GM19468 (cell line): Measurements from ENCODE around the gene DUSP3.

Experiments
- ATAC-seq: cut with Tn5 transposase; IDR thresholded peaks from one replicate; pipeline ENCODE4 v1.9.1; 2021; ENCODE audit warnings: mild to moderate bottlenecking, moderate library complexity, moderate number of reproducible peaks; ENCODE audit not compliant: unreplicated experiment; ENCODE audit errors: extremely low read depth

DUSP3 gene

DNA sequence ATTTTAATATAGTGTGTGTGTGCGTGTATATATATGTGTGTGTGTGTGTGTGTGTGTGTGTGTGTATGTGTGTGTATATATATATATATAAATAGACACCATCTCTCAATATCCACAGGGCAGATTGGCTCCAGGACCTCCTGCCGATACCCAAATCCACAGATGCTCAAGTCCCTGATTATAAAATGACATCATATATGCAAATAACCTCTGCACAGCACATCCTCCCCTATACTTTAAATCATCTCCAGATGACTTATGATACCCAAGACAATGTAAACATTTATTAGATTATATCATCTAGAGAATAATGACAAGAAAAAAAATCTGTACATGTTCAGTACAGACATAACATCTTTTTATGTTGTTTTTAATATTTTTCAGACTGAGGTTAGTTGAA, 7.8 kb downstream of the DUSP3 start:
- ATAC-seq: no peak

DNA sequence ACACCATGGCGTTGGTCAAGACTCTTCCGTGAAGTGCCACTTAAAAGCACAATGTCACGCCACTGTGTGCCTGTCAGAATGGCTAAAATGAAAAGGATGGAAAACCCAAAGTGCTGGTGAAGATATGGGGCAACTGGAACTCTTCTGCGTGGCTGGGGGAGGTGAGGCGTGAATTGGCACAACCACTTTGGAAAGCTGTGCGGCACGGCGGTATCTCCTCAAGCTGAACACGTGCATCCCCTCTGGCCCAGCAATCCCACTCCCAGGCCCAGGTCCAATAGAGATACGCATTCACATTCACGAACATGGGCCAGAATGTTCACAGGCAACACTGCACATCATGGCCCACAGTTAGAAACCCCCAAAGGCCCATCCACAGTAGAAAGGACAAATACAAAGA, 8.9 kb downstream of the DUSP3 start:
- ATAC-seq: no peak

DNA sequence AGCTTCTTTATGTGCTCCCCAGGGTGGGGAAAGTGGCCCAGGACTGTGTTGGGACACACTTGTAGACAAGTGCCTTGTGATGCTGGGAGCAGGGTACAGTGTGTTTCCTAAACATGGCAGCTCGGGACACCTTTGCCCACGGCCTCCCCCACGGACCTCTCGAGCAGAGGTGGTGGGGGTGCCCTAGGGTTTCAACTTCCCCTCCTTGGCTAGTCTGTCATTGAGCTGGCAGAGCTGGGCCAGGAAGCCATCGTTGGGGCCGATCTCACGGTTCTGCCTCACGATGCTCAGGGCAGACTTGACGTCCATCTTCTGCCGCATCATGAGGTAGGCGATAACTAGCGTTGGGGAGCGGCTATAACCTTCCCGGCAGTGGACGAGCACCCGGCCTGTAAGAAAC, 9.4 kb downstream of the DUSP3 start:
- ATAC-seq: no peak

DNA sequence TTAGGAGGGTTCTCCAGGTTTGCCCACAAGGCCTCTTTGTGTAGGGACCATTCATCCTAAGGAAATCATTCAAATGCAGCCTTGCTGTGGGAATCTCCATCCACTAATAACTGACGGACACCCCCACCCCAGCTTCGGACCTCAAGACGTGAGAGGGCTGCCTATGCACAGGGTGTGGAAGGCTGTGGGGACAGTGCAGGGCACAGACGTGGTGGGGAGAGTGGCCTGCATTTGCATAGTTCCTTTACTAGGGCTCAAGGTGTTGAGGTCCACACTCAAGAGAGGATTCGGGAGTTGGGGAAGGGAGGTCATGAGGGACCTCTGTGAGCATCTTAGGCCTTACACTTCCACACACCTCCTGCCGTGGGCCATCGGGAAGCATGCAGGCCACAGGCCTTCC, 9.8 kb downstream of the DUSP3 start:
- ATAC-seq: no peak

DNA sequence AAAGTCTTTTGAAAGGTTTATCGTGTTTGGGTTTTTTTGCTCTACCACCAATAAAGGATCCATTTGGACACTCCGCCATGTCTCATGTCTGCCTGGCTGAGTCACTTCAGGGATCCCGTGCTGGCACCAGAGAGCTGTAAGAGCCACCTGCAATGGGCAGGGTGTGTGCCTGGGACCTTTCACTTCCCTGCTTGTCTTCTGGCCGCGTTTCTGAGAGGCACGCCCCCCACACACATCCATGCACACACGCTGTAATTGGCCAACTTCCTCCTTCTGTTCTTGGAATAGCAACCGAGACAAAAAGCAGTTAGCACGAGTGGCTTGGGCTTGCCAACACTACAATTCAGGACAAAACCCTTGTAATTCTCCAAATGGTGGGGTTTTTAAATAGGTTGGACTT, 10.4 kb downstream of the DUSP3 start:
- ATAC-seq: no peak

DNA sequence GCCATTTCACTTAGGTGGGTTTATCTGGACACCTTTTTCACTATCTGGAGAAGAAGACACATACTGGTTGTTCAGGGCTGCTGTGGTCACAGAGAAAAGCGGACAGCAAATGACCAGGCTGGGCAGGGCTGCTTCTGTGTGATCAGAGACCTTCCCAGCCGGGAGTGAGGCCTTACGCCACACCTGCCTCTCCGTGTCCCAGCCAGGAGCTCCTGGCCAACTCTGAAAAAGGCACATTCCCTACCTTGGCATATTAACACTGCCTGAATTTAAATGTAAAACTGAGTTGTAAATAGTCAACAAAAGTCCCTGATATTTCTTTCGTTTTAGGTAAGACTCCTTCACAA, 11.1 kb downstream of the DUSP3 start:
- ATAC-seq: no peak

DNA sequence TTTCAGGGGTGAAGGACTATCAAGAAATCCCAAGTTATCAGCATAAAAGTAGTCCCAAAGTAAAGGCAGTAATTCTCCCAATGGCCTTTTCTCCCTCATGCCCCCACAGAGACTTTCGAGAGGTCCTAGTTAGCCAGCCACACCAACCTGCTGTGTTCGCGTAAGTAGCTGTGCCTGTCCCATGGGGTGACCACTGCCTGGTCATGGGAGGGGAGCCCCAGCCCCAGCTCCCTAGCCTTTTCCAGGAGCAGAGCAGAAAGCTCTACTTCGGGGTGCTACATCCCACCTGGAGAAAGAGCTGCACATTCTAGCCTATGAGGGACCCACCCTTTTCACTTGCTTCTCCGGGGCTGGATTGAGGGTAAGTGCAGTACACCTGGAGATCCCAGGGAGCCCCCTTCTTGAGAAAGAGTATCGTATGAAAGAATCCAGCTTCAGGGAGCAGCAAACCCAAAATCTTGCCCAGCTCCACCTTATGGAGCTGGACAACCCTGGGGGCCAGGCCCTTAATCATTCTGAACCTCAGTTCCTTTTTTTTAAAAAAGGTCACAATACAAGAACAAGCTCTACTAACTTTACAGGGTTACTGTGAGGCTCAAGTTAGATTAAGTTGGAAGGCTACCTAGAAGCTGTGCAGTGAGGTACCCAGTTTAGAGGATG, 11.6 kb downstream of the DUSP3 start:
- ATAC-seq: no peak

DNA sequence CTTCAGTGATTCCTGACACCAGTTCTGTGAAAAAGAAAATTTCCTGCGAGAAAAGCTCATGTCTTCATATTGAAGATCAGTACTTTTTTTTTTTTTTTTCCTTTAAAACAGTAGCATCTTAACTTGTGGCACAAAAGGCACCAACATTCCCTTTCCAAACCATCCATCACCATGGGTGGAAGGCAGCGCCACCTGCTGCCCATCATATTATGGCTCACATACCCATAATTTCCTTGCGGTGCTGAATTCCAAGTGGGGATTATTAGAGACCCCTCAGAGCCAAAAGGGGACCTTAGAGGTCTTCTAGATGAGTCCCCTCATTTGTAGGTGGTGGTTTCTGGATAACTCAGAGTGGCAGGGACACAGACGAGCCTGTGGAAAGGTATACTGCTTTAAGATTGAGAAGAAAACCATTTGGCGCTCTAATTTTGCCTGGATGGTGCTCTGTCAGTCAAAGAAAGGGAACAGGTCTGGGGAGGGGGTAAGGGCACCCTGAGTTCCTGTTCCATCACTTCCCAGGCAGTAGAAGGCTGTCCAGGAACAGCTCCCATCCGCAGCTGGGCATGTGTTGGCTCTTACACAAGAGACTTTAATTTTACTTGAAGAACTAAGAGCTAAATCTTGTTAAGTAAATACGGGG, 12.2 kb downstream of the DUSP3 start:
- no peak for ATAC-seq

DNA sequence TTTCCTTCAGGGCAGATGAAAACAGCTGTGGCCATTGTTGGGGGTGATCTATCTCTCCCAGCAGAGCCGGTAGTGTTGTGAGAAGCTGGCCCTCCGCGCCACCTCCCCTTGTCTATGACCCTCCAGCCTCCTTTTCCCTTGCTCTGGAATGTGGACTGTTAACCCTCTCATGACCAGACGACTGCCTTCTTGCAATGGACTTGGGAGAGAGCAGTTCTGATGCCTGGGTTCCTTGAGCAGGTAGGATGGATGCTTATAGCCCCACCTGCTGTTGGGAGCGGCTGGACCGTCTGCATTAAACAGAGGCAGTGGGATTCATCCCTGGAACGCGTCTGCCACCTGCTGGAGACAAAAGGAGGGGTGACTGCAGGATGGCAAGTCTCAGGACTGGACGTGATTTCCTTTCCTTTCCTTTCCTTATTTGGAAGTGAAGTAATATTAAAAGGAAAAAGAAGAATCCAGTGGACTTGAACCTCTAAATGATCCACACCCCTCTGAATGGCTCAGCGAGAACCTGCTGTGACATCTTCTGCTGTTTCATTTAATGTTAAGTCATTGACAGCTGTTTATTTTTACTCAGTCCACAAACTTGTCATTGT, 18.4 kb downstream of the DUSP3 start:
- no peak for ATAC-seq

DNA sequence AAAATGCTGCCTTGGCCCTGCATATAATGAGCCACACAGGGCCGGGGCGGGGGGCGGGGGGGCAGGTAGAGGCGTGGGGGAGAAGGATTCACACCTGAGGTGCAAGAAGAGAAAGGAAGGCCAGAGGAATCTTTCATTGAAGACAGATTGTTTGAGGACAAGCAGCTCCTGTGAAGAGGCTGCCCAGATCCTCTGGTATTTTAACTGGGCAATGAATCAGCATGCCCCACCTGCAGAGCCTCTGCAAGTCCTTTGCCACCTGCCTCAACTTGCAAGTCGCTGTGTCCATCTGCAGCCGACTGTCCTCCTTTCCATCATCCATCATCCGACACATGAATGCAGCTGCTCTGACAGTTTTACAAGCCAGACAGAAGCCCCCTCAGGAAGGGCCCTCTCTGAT, 18.9 kb downstream of the DUSP3 start:
- no peak for ATAC-seq

DNA sequence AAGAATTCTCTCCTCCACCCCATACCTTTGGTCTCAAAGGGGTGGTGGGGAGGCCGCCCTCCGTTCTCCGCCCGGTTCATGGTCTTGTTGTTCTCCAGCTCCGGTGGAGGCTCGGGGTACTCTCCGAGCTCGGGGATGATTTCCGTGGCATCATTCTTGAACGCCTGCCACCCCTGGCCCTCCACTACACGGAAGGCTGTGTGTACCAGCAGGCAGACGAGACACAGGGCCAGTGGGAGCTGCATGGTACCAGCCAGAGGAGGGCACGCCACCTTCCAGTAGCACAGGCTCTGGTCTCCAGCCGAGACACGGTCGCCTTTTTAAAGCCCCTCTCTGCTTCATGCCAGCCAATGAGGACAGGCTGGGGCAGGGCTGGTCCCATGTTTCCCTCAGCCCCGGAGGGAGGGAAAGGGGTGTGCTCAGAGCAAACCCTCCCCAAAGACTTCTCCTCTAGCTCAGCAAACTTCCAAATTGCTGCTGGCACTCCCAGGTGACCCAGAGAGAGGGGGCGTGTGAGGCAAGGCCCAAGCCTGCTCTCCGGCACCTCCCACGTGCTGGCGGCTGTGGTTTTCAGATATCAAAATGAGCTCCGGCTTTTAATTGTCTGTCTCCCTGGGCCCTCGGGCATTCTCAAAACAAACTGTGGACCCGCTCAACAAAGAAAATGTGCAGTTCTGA, 20.1 kb downstream of the DUSP3 start, which contains the start of gene SOST:
Gene SOST (minus strand): TSS at position 295 of the 678 bp plus-strand sequence. CDS start 50 bp downstream, at position 245.
- ATAC-seq: no peak

DNA sequence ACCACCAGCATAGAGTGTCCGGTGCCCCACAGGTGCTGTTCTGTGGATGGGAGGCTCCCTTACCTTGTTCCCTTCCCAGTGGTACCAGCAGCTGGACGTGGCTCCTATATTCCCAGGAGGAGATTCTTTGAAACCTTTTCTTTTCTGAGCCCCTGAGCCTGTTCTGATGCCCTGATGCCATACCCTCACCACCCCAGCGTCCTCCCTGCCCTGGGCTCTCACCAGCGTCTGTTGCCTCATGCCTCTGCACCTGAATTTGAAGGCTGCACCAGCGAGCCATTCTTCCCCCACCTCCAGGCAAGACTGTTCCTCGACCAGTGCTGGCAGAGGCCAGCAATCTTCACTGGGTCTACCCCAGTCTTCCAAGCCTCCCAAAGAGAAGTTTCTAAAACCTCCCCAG, 20.7 kb downstream of the DUSP3 start:
- ATAC-seq: no peak

DNA sequence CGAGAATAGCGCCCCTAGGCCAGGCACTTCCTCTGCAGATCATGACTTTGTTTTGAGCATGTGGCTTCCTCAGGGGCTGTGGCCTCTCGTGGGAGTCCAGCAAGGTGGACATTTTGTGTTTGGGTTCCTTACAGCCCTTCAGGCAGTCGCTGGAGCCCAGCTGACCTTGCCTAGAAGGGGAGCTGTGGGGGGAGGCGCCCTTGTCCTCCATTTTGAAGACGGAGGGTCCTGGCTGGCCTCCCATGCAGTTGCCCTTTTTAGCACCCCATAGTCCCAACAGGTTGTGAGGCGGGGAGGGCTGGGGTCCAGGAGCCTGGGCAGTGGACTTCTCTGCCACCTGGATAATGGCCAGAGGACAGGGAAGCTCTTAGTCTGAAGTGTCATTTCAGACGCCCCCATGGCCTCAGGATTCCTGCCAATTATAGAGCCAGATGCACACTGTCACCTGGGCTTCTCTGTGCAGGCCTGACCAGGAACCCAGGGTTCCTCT, 21.6 kb downstream of the DUSP3 start:
- ATAC-seq: no peak

DNA sequence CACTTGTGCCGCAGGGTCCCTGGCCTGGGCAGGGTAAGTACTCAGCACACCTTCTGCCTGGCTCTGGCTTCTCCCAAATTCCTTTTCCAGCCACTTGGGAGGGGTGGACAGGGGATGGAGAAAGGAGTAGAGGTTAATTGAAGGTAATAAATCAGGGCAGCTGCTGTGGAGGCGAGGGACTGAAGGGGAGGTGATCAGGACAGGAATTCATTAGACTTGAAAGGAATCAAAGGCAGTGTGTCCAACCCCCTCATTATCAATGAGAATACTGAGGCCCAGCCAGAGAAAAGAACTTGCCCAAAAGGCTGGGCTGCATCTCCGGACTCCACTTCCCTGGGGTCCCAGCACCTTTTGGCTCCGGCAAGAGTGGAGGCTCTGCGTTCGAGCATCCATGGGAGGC, 22.6 kb downstream of the DUSP3 start:
- ATAC-seq: no peak

DNA sequence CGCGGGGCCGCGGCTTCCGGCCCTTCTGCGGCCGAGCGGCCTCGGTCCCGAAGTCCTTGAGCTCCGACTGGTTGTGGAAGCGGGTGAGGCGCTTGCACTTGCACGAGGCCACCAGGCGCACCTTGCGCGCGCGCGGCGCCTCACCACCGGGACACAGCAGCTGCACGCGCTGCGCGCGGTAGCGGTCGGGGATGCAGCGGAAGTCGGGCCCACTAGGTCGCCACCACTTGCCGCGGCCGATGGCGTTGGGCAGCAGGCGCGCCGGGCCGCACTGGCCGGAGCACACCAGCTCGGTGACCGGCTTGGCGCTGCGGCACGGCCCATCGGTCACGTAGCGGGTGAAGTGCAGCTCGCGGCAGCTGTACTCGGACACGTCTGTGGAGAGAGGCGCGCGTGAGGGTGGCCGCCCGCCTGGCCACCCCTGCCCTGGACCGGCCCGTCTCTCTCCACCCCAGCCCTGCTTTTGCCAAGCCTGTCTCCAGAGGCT, 23.3 kb downstream of the DUSP3 start:
- ATAC-seq: no peak

DNA sequence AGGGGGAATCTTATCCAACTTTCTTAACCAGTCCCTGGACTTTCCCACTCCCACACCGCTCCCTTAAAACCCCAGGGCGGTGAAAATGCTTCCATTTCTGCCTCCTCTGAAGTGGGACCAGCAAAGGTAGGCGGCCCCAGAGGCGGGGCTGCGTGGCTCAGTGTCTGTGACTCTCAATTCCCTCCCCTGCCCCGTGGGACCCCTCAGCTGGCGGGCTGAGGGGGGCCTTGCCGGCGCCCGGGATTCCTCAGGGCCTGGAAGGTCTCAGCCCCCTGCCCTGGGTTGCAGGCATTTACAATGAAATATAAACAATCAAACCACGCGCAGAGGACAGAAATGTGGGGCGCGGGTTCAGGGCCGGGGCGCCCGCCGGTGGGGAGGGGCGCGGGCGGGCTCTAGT, 23.8 kb downstream of the DUSP3 start:
- ATAC-seq: no peak

DNA sequence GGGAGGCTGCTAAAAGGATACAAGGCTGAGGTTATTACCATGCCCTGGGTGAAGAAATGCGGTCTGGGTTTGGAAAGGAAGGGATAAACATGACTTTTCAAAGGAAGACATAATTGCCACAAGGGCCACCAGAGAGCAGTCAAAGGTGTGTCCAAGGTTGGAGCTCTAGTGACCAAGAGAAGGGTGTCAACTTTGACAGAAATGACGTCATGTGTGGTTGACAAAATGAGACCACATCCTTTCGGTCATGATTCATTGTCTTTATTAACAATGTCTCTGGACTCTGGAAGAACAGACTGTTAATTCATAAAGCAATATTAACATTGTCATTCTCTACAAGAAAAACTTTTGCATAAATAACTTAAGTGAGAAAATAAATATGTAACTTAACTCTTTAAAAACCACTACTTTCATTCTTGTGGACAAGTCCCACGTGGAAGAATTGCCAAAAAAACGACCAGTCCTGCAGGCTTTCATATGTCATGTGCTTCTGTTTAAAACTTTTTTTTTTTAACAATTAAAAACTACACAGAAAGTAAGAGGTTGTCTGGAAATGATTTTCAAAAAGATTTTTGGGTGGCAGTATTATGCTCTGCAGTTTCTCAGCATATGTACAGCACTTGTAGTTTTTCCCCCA, 25.2 kb downstream of the DUSP3 start:
- no peak for ATAC-seq

DNA sequence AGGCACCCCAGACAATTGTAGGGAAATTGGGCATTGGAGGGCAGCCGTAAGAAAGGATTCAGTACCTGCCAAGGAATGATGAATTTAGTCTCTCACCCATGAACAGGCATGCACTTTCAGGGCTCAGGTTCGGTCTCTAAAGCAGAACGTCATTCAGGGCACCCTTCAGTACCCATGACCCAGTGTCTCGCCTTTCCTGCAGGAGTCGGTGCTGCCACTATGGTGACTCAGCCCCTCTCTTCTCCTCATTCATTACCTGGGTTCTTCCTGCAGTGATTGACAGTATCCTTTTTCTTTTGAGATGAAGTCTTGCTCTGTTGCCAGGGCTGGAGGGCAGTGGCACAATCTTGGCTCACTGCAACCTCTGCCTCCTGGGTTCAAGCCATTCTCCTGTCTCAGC, 28.6 kb downstream of the DUSP3 start:
- no peak for ATAC-seq

DNA sequence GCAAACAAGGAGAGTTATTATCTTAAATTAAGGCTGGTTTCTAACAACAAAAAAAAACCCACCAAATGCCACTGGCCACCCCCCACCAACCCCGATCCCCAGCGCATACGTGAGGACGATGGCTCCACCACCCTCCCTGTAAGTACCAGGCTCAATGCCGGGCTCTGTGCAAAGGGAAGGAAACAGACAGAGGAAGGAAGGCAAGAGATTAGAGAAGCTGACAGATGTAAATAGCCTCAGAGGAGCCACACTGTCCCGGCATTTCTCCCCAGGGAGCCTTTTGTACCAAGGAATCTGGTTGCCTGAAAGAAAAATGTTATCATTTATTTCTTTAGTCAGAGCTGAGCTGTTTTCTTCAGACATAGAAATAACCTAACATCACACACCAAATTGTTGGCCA, 33.2 kb downstream of the DUSP3 start:
- ATAC-seq: no peak

DNA sequence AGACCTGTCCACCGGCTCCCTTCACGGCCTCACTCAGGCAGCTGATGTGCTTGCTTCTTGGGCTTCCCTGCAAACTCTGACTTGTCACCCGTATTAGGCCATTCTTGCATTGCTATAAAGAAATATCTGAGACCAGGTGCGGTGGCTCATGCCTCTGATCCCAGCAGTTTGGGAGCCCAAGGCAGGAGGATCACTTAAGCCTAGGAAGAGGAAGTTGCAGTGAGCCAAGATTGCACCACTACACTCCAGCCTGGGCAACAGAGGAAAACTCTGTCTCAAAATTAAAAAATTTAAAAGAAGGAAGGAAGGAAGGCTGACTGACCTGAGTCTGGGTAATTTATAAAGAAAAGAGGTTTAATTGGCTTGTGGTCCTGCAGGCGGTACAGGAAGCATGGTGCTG, 37.1 kb downstream of the DUSP3 start:
- ATAC-seq: no peak

DNA sequence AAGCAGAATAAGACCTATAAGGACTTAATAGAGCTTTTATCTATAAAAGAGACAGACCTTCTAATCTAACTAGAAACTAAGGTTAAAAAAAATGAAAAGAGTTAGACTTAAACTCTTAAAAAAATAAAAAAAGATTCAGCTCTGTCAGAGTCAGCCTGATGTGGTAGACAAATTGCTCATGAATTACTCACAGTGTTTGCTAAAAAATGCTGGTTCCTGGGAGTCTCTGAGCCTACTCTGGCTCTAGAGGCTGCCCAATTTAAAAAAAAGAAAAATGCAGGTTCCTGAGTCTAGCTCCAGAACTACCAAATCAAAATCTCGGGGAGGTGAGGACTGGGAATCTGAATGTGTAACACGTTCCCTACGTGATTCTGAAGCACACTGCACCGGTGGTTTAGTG, 38.2 kb downstream of the DUSP3 start:
- ATAC-seq: no peak
